ENCODE measurements around the gene ANKEF1. TPM values are rescaled to one million over a fixed set of nuclear protein-coding genes. Genes with fewer than 3 reads are reported as not detected.
"Not testable (repeated sequence)": the region's sequence is repeated elsewhere in the genome, so short reads cannot be mapped to it uniquely, and the experiment has no call there.

The ANKEF1 gene
- total RNA-seq, 1 donor from 2014 or later = 1.3 TPM

GRCh38 chr20:10012464-10012863, 22.3 kb upstream of the ANKEF1 start:
- Histone ChIP-seq H3K4me1 (no peaks in the 10 kb centered on the region), H3K27ac (replicated peaks) (no peak overlapping the region), H3K36me3 (no peaks in the 10 kb centered on the region), H3K4me3 (no peak overlapping the region), H3K27me3 (ENCODE audit: low read depth) (peaks cover 9% of the 10 kb centered on the region), H3K9me3 (replicated peaks) (no peaks in the 10 kb centered on the region)
- intact Hi-C loops (cut with micrococcal nuclease) = no loop called here
- TF ChIP-seq, protein P1, sequence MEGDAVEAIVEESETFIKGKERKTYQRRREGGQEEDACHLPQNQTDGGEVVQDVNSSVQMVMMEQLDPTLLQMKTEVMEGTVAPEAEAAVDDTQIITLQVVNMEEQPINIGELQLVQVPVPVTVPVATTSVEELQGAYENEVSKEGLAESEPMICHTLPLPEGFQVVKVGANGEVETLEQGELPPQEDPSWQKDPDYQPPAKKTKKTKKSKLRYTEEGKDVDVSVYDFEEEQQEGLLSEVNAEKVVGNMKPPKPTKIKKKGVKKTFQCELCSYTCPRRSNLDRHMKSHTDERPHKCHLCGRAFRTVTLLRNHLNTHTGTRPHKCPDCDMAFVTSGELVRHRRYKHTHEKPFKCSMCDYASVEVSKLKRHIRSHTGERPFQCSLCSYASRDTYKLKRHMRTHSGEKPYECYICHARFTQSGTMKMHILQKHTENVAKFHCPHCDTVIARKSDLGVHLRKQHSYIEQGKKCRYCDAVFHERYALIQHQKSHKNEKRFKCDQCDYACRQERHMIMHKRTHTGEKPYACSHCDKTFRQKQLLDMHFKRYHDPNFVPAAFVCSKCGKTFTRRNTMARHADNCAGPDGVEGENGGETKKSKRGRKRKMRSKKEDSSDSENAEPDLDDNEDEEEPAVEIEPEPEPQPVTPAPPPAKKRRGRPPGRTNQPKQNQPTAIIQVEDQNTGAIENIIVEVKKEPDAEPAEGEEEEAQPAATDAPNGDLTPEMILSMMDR (IDR thresholded peaks at IDR 0.05; ENCODE audit: borderline replicate concordance) = no peak
- DNase-seq = no peak

- Histone ChIP-seq H3K4me3 (no peak overlapping the region), H3K27me3 (ENCODE audit: low read depth) (no peaks in the 10 kb centered on the region), H3K36me3 (no peaks in the 10 kb centered on the region), H3K4me1 (no peaks in the 10 kb centered on the region), H3K9me3 (replicated peaks) (no peaks in the 10 kb centered on the region), H3K27ac (replicated peaks) (no peak overlapping the region)
- DNase-seq = no peak
- TF ChIP-seq, protein P1 (IDR thresholded peaks at IDR 0.05; ENCODE audit: borderline replicate concordance) = no peak
- intact Hi-C loops (cut with micrococcal nuclease) = no loop called here
Observed at GRCh38 chr20:10014431-10014830, 20.4 kb upstream of the ANKEF1 start.

GRCh38 chr20:10020937-10021336, 13.8 kb upstream of the ANKEF1 start:
- intact Hi-C loops (cut with micrococcal nuclease) = no loop called here
- TF ChIP-seq, protein P1 (IDR thresholded peaks at IDR 0.05; ENCODE audit: borderline replicate concordance) = no peak
- no peaks in the 10 kb centered on the region for H3K36me3 ChIP-seq
- no peak for DNase-seq
- no peaks in the 10 kb centered on the region for H3K27me3 ChIP-seq (ENCODE audit: low read depth)
- H3K4me3 ChIP-seq = no peak overlapping the region
- no peaks in the 10 kb centered on the region for H3K9me3 ChIP-seq (replicated peaks)
- H3K27ac ChIP-seq (replicated peaks) = no peak overlapping the region
- no peaks in the 10 kb centered on the region for H3K4me1 ChIP-seq

DNA sequence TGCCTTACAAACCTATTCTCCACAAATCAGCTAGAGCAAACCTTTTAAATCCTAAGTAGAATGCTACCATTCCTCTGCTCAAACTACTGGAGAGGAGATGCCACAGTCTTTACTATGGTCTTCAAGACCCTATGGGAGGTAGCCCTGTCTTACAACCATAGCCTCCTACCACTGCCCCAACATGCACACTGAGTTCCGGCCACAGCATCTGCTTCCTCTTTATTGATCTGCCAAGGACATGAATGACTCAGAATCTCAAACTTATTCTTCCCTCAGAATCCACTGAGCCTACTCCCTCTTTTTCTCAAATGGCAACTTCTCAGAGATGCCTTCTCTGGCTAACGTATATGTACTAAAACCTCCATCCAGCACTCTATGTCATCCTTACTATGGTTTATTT, 12.2 kb upstream of the ANKEF1 start:
- Histone ChIP-seq H3K4me1 (no peaks in the 10 kb centered on the region), H3K36me3 (no peaks in the 10 kb centered on the region), H3K27ac (replicated peaks) (no peak overlapping the region), H3K9me3 (replicated peaks) (peaks cover 13% of the 10 kb centered on the region), H3K27me3 (ENCODE audit: low read depth) (no peaks in the 10 kb centered on the region), H3K4me3 (no peak overlapping the region)
- no peak for DNase-seq
- intact Hi-C loops (cut with micrococcal nuclease) = no loop called here
- TF ChIP-seq, protein P1 (IDR thresholded peaks at IDR 0.05; ENCODE audit: borderline replicate concordance) = no peak

DNA sequence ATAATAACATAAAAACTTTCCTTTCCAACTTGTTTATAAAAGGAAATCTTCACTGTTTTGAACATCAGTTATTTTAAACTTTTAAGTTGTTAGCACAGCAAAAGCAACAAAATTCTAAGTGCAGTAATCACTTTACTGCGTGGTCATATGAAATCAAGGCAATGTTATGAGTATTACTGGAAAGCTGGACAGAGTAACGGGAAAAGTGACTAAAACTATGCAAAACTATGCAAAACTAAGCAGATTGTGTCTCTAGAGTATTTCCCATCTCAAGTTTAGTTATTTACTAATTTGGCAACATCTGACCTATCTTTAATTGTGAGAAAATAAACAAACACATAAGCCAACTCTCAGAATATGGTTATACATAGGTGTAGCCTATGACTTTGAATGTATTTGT, 10.9 kb upstream of the ANKEF1 start:
- intact Hi-C loops (cut with micrococcal nuclease) = no loop called here
- DNase-seq = no peak
- no peaks in the 10 kb centered on the region for H3K4me1 ChIP-seq

DNA sequence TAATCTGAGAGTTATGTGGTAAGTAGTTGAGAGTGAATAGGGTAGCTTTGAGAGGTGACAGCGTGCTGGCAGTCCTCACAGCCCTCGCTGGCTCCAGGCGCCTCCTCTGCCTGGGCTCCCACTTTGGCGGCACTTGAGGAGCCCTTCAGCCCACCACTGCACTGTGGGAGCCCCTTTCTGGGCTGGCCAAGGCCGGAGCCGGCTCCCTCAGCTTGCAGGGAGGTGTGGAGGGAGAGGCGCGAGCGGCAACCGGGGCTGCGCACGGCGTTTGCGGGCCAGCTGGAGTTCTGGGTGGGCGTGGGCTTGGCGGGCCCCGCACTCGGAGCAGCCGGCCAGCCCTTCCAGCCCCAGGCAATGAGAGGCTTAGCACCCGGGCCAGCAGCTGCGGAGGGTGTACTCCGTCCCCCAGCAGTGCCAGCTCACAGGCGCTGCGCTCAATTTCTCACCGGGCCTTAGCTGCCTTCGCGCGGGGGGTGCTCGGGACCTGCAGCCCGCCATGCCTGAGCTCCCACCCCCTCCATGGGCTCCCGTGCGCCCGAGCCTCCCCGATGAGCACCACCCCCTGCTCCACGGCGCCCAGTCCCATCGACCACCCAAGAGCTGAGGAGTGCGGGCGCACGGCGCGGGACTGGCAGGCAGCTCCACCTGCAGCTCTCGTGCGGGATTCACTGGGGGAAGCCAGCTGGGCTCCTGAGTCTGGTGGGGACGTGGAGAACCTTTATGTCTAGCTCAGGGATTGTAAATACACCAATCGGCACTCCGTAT, 3.2 kb upstream of the ANKEF1 start:
- peaks cover 12% of the 10 kb centered on the region for H3K9me3 ChIP-seq (replicated peaks)
- H3K36me3 ChIP-seq; intact Hi-C loops (cut with micrococcal nuclease); H3K27me3 ChIP-seq (ENCODE audit: low read depth); H3K27ac ChIP-seq (replicated peaks); DNase-seq; H3K4me3 ChIP-seq: not testable (repeated sequence)
- peaks cover 11% of the 10 kb centered on the region for H3K4me1 ChIP-seq

More for the DNA sequence above, 10.9 kb upstream of the ANKEF1 start:
- no peak overlapping the region for H3K27ac ChIP-seq (replicated peaks)
- no peak overlapping the region for H3K4me3 ChIP-seq
- H3K36me3 ChIP-seq = no peaks in the 10 kb centered on the region
- TF ChIP-seq, protein P1 (IDR thresholded peaks at IDR 0.05; ENCODE audit: borderline replicate concordance) = no peak
- peaks cover 15% of the 10 kb centered on the region for H3K9me3 ChIP-seq (replicated peaks)
- no peaks in the 10 kb centered on the region for H3K27me3 ChIP-seq (ENCODE audit: low read depth)

- intact Hi-C loops (cut with micrococcal nuclease); H3K9me3 ChIP-seq (replicated peaks); H3K4me3 ChIP-seq; H3K27ac ChIP-seq (replicated peaks); H3K36me3 ChIP-seq; DNase-seq; H3K27me3 ChIP-seq (ENCODE audit: low read depth): not testable (repeated sequence)
- peaks cover 11% of the 10 kb centered on the region for H3K4me1 ChIP-seq
Observed at GRCh38 chr20:10032269-10032668, 2.5 kb upstream of the ANKEF1 start.

All from left ventricle myocardium inferior (tissue), 1 donor.